Measurements from ENCODE around the gene RFLNA. TPM values are rescaled to one million over a fixed set of nuclear protein-coding genes. Genes with fewer than 3 reads are reported as not detected.

RFLNA gene
- total and polyA plus RNA-seq, 2 of the 13 experiments (the other 11 are each of a cell fraction or from before 2014, with no cell fraction given), result not detected

GRCh38 chr12:124347335-124347734 lies 52.4 kb downstream of the RFLNA start (continued):
- TF ChIP-seq POGZ (CRISPR knock-in tag; IDR thresholded peaks at IDR 0.05) (no peak), STAG1 (CRISPR knock-in tag; IDR thresholded peaks at IDR 0.05) (no peak), ZFP90 (CRISPR knock-in tag; IDR thresholded peaks at IDR 0.05; ENCODE audit: borderline replicate concordance) (no peak)

- peak; percentile 40 for ATAC-seq
- ChIA-PET POLR2A (no interaction called here), CTCF (ENCODE audit: low intra/inter-chr PET ratio, low total read pairs) (interaction anchor here (0.7 to 1.0 kb wide), 2 partner anchors 52 to 424 kb away, joined by 3 read pairs; no protein-coding TSS in a partner anchor)
- Histone ChIP-seq H3K27me3 (ENCODE audit: control insufficient read depth in 1 of 2, insufficient read depth in 2 of 2, low read length in 2 of 2) (no peaks in the 10 kb centered on the region), H3K36me3 (replicated peaks in 1 of 2; ENCODE audit: control insufficient read depth in 1 of 2, insufficient read depth in 2 of 2, low read length in 2 of 2) (peaks cover 17 to 64% of the 10 kb centered on the region in 2 experiments; a peak in 4 of 5 replicates), H3K4me2 (ENCODE audit: low read depth, low read length) (no peak overlapping the region), H4K20me1 (ENCODE audit: insufficient read depth, low read length) (peaks cover 6% of the 10 kb centered on the region; the same call in 1 of the 2 replicates), H3K9ac (ENCODE audit: insufficient read depth, low read depth, low read length) (no peak overlapping the region), H3K4me3 (replicated peaks in 1 of 3; ENCODE audit: insufficient read depth in 1 of 3, low read depth in 2 of 3, low read length in 3 of 3) (no peak overlapping the region), H3K79me2 (ENCODE audit: insufficient read depth, low read length) (no peaks in the 10 kb centered on the region), H3K27ac (ENCODE audit: extremely low read length, insufficient read depth, low read length) (no peak overlapping the region), H2AFZ (ENCODE audit: low read length) (no peak overlapping the region), H3K9me3 (ENCODE audit: low read length) (no peaks in the 10 kb centered on the region), H3K4me1 (ENCODE audit: insufficient read depth, low read length) (peaks cover 10% of the 10 kb centered on the region)
- in situ Hi-C loops (cut with HindIII; ENCODE audit: extremely low pct_ligation_motif_present, low pct_unique_long_range_greater_than_20kb), result no loop called here
- peak; percentile 27 for DNase-seq (ENCODE audit: low spot score)
- intact Hi-C loops (cut with micrococcal nuclease; ENCODE audit: unreplicated experiment), result loop anchor here (2.0 kb wide), 1 partner anchor 51 kb away; no protein-coding TSS in a partner anchor
- BruUV-seq (replicated peaks), result no TSS peak
- 98% methylated on average over 14 of the region's 34 CpGs for WGBS (ENCODE audit: low lambda C conversion rate)
- no peak for FAIRE-seq
- no peak for TF ChIP-seq YEATS2 (CRISPR knock-in tag; IDR thresholded peaks at IDR 0.05; ENCODE audit: borderline replicate concordance)
- 0 out of 2 replicates have a peak, but pooled peaks have one; percentile 42 for TF ChIP-seq HNRNPL (IDR thresholded peaks at IDR 0.05; ENCODE audit: low read depth, low read length)
- TF ChIP-seq STAG1 (CRISPR knock-in tag; IDR thresholded peaks at IDR 0.05), result peak; percentile 75
- TF ChIP-seq ZNF513 (CRISPR knock-in tag; conservative IDR thresholded peaks at IDR 0.05), result no peak
- TF ChIP-seq RAD21 (CRISPR knock-in tag; IDR thresholded peaks at IDR 0.05), result peak; percentile 70
- TF ChIP-seq ZNF557 (CRISPR knock-in tag; IDR thresholded peaks at IDR 0.05), result no peak
- peak; percentile 22; the same call in 1 of the 2 replicates for TF ChIP-seq HES4 (CRISPR knock-in tag; IDR thresholded peaks at IDR 0.05; ENCODE audit: borderline replicate concordance)
- no peak for TF ChIP-seq THAP8 (CRISPR knock-in tag; IDR thresholded peaks at IDR 0.05; ENCODE audit: borderline replicate concordance)
- peak; percentile 75 for TF ChIP-seq AGO2 (optimal IDR thresholded peaks at IDR 0.05; ENCODE audit: low read depth, low read length)
- TF ChIP-seq ZNF263 (CRISPR knock-in tag; IDR thresholded peaks at IDR 0.05), result peak; percentile 75
- 0 out of 2 replicates have a peak, but pooled peaks have one; percentile 42 for TF ChIP-seq TOPORS (CRISPR knock-in tag; IDR thresholded peaks at IDR 0.05)
These were observed 53.1 kb downstream of the RFLNA start for GRCh38 chr12:124347805-124348658.
